Activated CD8-positive, alpha-beta T cell treated with anti-CD3 and anti-CD28 coated beads for 36 hours (primary cell): ENCODE measurements around the gene MYO1D. TPM values are rescaled to one million over a fixed set of nuclear protein-coding genes. Genes with fewer than 3 reads are reported as not detected.

Experiments used
- ATAC-seq: fragments of 200-7000 bp; cut with Tn5 transposase; one replicate; pipeline ENCODE4 v1.10.0; 2021; ENCODE audit warnings: mild to moderate bottlenecking, moderate library complexity
- CTCF ChIA-PET: fragments of 350-600 bp; sonication (Branson Sonifier 250); formaldehyde crosslinking; loops from one replicate; lab custom pipeline; 2021; ENCODE audit warnings: antibody characterized with exemption; lab: Charles Lee
- POLR2A ChIA-PET: fragments of 350-600 bp; sonication (Branson Sonifier 250); formaldehyde crosslinking; loops from one replicate; lab custom pipeline; 2021; ENCODE audit warnings: antibody characterized with exemption; lab: Charles Lee
- DNase-seq: peaks from one replicate; pipeline ENCODE4 v3.0.0-alpha.2; 2020
- H3K27ac Mint-ChIP-seq: one replicate; pipeline ENCODE4 v1.8.0; 2021; ENCODE audit warnings: mild to moderate bottlenecking, mixed read lengths
- H3K27me3 Mint-ChIP-seq: one replicate; pipeline ENCODE4 v1.8.0; 2021; ENCODE audit warnings: mixed read lengths
- H3K36me3 Mint-ChIP-seq: one replicate; pipeline ENCODE4 v1.8.0; 2021; ENCODE audit warnings: low read depth, mixed read lengths
- H3K4me1 Mint-ChIP-seq: one replicate; pipeline ENCODE4 v1.8.0; 2021; ENCODE audit warnings: low read depth, mixed read lengths
- H3K4me3 Mint-ChIP-seq: one replicate; pipeline ENCODE4 v1.8.0; 2021; ENCODE audit warnings: mild to moderate bottlenecking, moderate library complexity, mixed read lengths
- H3K9me3 Mint-ChIP-seq: one replicate; pipeline ENCODE4 v1.8.0; 2021; ENCODE audit warnings: mixed read lengths
- intact Hi-C: fragments of 100-400 bp; cut with micrococcal nuclease; formaldehyde crosslinking; loops from one replicate; pipeline ENCODE4 v1.10.0; 2022
- total RNA-seq, 2 experiments: library from RNA; stranded (reverse); gene quantifications; one replicate each; pipeline ENCODE4 v1.2.3, GENCODE V29; 2021
- TF ChIP-seq, protein P1 (sequence below): fragments of 200-600 bp; IDR thresholded peaks from one replicate; pipeline ENCODE4 v1.8.0; 2022; ENCODE audit warnings: antibody characterized with exemption, mild to moderate bottlenecking

The MYO1D gene
- total RNA-seq, 2 experiments from 2014 or later: 8.3 to 9.2 TPM

DNA sequence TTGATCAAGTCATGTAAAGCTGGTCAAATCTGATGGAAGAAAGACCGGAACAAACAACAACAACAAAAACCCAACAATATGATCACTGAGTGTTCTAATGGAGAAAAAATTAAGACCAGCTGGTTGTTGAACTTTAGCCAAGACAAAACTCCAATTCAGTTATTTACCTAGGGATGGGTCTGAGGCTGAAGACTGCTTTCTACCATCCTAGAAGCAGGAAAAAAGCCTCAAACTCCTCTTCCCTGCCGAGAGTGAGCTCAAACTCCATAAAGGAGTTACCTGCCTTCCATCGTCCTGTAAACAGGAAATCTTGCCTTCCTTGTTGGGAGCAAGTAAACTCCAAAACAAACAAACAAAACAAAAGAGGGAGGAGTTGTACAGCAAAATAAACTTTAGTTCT lies 28.0 kb upstream of the MYO1D start:
- H3K27me3 Mint-ChIP-seq: peaks cover 14% of the 10 kb centered on the region
- no peaks in the 10 kb centered on the region for H3K36me3 Mint-ChIP-seq
- H3K9me3 Mint-ChIP-seq: no peaks in the 10 kb centered on the region
- H3K4me3 Mint-ChIP-seq: no peak overlapping the region
- ATAC-seq (no peak), DNase-seq (no peak)
- TF ChIP-seq, protein P1, sequence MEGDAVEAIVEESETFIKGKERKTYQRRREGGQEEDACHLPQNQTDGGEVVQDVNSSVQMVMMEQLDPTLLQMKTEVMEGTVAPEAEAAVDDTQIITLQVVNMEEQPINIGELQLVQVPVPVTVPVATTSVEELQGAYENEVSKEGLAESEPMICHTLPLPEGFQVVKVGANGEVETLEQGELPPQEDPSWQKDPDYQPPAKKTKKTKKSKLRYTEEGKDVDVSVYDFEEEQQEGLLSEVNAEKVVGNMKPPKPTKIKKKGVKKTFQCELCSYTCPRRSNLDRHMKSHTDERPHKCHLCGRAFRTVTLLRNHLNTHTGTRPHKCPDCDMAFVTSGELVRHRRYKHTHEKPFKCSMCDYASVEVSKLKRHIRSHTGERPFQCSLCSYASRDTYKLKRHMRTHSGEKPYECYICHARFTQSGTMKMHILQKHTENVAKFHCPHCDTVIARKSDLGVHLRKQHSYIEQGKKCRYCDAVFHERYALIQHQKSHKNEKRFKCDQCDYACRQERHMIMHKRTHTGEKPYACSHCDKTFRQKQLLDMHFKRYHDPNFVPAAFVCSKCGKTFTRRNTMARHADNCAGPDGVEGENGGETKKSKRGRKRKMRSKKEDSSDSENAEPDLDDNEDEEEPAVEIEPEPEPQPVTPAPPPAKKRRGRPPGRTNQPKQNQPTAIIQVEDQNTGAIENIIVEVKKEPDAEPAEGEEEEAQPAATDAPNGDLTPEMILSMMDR: no peak
- H3K4me1 Mint-ChIP-seq: peaks cover 13% of the 10 kb centered on the region
- ChIA-PET CTCF (interaction anchor here (1.6 to 2.0 kb wide), 2 partner anchors 23 to 27 kb away, joined by 4 to 11 read pairs; partner anchors contain the start of gene MYO1D), POLR2A (interaction anchor here (1.1 kb wide), 1 partner anchor 10 kb away, joined by 3 read pairs; no protein-coding TSS in a partner anchor)
- intact Hi-C loops: no loop called here
- H3K27ac Mint-ChIP-seq: no peak overlapping the region

DNA sequence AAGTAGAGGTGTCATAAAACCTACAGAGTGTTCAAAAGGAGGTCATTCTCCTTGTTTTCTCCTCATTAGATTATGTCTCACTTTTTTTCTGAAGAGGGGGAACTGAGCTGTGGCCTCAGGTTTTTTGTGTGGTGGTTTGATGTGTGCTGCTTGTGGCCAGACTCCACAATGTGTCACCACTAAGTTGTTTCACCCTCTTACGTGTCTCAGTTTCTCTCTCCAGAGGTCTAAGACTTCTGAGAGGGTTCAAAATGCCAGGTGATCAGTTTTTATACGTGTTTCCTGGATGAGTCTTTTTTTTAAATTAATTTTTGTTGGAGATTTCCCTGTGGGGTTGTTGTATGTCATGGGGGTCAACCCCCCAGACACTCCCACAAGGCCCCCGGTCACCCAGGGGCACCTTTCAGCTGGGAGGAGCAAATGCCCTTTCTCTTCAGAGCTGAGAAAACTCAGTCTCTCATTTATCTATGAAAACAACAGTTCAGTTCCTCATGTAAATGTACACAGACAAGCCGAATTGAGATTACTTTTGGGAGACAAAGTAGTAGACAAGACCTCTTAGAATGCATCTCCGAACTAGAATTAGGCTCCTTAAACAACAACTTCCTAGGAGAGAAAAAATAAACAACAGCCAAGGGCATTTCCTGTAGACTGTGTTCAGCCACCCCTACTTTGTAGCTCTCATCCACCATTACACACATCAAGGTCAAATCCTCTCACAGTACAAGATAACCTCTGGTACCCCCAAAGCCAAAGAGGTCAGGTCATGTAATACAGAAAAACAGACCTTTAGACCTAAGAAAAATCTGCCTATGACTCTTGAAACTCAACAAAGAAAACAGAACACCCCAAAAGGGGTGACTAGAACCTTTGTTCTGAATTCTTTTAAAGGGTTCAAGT lies 27.1 kb upstream of the MYO1D start:
- ATAC-seq (peak; percentile 89), DNase-seq (peak; percentile 62)
- intact Hi-C loops: no loop called here
- peaks cover 14% of the 10 kb centered on the region for H3K27me3 Mint-ChIP-seq
- TF ChIP-seq, protein P1: no peak
- H3K9me3 Mint-ChIP-seq: no peaks in the 10 kb centered on the region
- H3K4me1 Mint-ChIP-seq: peaks cover 13% of the 10 kb centered on the region
- no peaks in the 10 kb centered on the region for H3K36me3 Mint-ChIP-seq
- ChIA-PET CTCF (interaction anchor here (1.1 to 2.0 kb wide), 3 partner anchors 22 to 27 kb away, joined by 4 to 11 read pairs (median 5); partner anchors contain the start of gene MYO1D), POLR2A (interaction anchor here (1.1 kb wide), 1 partner anchor 11 kb away, joined by 3 read pairs; no protein-coding TSS in a partner anchor)
- peak overlapping the region; percentile 54 for H3K27ac Mint-ChIP-seq
- no peak overlapping the region for H3K4me3 Mint-ChIP-seq

DNA sequence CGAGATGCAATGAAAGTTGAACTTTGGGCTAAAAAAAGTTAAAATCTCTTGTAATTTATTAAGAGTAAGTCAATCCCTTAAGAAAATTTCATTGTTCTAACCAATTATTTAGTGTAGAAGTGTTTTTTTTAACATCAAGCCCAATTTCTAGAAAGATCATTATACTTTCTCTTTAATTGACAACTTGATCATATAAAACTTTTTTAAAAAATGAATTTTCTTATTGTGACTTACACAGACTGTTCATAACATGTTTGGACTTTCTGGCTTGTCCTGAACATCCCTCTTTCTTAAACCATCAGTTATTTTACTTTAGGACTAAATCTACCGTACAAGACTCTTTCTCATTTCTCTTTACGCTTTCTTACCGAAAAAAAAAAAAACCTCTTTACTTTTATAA lies 24.8 kb upstream of the MYO1D start:
- Mint-ChIP-seq H3K4me1 (peaks cover 13% of the 10 kb centered on the region), H3K36me3 (no peaks in the 10 kb centered on the region), H3K27me3 (peaks cover 24% of the 10 kb centered on the region), H3K9me3 (no peaks in the 10 kb centered on the region), H3K4me3 (no peak overlapping the region), H3K27ac (no peak overlapping the region)
- intact Hi-C loops: no loop called here
- DNase-seq (no peak), ATAC-seq (no peak)
- POLR2A ChIA-PET: no interaction called here
- CTCF ChIA-PET: interaction anchor here (0.9 kb wide), 1 partner anchor 34 kb away, joined by 3 read pairs; no protein-coding TSS in a partner anchor
- TF ChIP-seq, protein P1: no peak

DNA sequence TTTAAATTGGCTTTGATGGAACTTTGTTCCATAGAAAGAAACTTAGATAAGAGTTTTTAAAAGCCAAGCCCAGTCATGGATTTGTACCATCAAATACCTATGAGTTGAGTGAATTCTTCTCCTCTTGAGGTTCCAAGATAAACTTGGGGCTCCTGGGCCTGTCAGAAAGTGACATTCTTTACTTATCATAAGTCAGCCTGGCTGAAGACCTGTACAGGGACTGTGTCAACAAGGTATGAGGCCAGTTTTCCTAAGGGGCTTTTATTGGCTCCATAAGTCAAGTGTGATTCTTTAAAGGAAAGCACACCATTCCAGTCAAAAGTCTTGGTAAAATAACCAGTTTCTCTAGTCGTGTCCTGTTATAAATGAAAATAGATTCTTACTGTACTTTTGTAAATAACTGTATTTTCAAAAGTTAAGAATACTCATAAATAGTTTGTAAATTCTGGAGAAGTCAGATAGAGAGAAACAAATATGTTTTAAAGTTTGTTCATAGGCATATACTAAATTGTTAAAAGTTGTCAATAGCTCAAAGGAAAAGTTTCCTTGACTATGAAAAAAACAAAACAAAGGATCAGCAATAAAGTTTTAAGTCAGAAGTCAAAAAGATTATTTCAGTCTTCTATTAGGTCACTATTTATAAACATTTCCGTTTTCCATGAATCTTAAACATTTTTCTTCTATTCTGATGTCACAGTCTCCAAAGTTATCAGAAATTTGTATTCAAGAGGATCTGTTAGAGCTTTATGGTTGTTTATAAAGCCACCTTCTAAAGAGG lies 22.5 kb upstream of the MYO1D start:
- Mint-ChIP-seq H3K4me1 (peaks cover 9% of the 10 kb centered on the region), H3K4me3 (no peak overlapping the region), H3K27me3 (peaks cover 14% of the 10 kb centered on the region), H3K27ac (no peak overlapping the region), H3K9me3 (no peaks in the 10 kb centered on the region), H3K36me3 (no peaks in the 10 kb centered on the region)
- DNase-seq: no peak
- no peak for ATAC-seq
- intact Hi-C loops: no loop called here
- CTCF ChIA-PET: interaction anchor here (0.9 to 1.2 kb wide), 2 partner anchors 22 to 42 kb away, joined by 3 to 5 read pairs; no protein-coding TSS in a partner anchor
- TF ChIP-seq, protein P1: no peak
- POLR2A ChIA-PET: no interaction called here
